NCI-H1105 (cell line): ENCODE results near the gene NODAL.
A peak's percentile ranks its signal among the peaks of the same experiment; 100 is the strongest.
"Not testable (repeated sequence)": the region's sequence is repeated elsewhere in the genome, so short reads cannot be mapped to it uniquely, and the experiment has no call there.

Experiments used
- DNase-seq: peaks from one replicate; lab custom pipeline; 2025; lab: John Stamatoyannopoulos, UW

The NODAL gene

DNA sequence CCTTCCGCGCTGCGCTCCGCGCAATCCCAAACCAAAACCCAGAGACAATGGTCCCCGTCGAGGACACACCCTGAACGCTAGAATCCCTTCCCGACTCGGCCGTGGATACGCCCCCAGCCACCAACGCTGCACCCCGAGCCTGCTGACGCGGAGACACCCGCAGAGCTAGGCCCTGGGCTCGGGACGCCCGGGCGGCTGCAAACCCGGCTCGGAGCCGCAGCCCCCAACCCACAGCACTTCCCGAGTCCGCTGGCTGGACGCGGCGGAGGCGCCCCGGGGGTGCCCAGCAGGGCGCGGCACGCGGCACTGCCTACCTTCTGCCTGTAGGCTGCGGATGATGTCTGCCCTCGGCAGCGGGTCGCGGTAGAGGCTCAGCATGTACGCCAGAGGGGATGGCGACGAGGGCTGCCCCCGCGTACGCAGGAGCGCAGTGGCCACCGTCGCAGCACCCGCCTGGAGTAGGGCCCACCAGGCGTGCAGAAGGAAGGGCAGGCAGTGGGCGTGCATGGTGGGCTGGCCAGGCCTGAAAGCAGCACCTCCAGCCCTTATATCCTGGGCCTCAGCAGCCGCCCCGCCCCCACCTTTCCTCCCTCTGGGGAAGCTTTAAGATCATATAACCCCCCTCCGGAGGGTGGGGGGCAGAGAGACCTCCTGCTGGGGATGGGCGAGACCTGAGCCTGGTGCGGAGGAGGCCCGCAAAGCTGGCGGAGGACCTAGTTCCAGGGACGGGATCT lies at the start of gene NODAL:
TSS of gene NODAL (minus strand) at position 521 of the 734 bp plus-strand sequence. CDS start at position 507, 14 bp downstream.
- no peak for DNase-seq

- no peak for DNase-seq
Observed at GRCh38 chr10:70490142-70490541, 48.7 kb upstream of the NODAL start.

GRCh38 chr10:70487824-70488223 lies 46.3 kb upstream of the NODAL start:
- DNase-seq, result no peak

GRCh38 chr10:70483872-70484271 lies 42.4 kb upstream of the NODAL start:
- not testable (repeated sequence) for DNase-seq

DNA sequence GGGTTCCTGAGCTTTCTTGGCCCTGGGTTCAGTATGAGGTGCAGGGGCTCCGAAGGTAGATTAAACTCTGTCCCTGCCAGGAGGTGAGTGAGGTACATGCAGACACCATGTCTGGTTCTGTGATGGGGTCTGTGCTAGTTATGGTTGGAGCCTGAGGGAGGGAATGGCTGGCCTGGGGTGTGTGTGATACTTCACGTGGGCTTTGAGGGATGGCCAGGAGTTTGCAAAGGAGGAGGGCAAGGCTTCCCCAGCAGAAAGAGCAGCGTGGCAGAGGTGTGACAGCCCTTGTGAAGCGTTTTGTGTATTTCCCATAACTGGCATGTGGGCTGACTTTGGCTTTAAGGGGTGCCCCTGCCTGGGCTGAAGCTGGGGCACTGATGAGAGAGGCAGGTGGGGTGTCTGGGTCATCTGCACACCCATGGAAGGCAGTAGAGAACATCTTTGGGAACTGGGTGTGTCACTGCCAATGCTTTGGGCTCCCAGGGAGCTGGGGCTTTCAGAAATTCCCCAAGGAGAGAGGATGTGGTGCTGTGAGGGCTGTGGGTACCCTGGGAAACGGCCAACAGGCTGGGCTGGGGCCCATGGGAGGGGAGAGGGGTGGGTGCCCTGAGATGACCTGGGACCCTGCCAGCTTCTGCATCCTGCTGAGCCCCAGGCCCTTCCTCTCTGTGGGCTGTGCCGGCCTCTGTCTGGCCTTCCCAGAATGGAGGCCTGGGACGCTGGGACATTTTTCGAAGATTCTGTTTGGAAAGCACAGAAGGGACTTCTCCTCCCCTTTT lies 41.7 kb upstream of the NODAL start:
- no peak for DNase-seq

GRCh38 chr10:70481831-70482530 lies 40.5 kb upstream of the NODAL start:
- DNase-seq, result no peak

- no peak for DNase-seq
Observed at GRCh38 chr10:70481105-70481504, 39.6 kb upstream of the NODAL start.

DNA sequence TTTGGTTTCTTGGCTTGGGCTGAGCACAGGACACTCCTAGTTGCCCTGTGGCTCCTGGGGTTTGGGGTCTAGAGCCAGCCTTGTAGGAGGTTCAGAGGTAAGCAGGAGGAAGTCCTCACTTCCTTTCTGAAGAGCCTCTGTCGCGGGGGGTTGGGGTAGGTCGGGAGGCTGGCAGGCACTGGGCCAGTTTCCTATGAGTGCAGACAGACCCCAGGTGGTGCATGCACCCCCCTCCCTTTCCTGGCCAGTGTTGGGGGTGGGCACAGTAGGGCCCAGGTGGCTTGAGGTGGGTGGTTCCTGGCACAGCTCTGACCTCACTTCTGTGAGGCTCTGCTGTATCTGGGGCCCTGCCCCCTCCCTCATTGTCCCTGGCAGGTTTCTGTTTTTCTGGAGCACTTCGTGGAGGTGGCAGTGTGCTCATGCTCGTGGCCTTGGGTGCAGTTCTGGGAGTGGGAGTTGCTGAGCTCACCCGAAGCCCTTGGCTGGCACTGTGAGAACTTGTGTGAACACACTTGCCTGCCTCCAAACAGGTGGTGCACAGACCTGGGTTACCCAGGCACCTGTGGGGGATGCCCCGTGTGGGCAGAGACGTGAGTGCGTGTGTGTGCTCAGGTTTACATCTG lies 38.9 kb upstream of the NODAL start:
- DNase-seq, result no peak

DNA sequence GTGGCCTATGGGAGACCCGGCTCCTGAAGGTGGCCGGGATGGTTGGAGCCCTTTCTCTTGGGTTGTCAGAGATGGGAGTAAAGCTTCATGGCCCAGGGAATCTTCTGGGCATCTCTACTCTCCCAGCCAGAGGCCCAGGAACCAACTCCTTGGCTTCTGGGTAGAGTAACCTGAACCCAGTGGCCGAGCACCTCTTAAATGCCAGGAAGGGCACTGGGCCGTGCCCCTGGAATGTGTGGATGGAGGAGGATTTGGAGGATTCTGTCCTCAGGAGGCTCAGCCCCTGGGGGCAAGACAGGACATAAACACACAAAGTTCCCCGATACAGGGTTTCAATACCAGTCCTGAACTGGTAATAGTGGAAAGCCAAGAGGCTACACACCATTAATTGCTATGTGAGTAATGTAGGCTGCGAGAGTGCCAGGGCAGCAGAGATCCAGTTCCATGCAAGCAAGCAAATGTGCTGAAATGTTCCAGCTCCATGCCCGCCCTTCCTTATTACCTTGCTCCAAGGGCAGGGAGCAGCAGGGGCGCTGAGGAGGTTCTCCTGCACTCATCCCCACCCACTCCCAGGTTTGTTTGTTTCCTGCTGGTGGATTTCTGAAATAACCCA lies 38.3 kb upstream of the NODAL start:
- DNase-seq, result no peak

DNA sequence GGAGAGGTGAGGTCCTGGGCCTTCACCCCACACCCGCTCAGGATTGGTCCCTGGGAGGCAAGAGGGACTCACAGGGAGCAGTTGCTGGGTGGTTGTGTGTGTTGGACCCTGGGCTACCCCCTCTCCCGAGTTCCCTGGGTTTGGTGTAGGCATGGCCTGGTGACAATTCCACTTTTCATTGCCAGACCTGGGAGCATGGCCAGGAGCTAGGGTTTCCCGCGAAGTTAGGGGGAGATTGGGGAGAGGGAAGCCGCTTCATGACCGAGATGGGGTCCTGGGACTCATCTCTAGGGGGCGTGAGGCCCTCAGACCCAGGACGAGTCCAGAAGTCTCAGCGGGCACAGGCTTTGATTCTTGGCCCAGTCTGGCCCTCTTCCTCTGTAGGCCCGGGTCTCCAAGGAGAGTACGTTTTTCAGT lies 37.7 kb upstream of the NODAL start:
- no peak for DNase-seq

DNA sequence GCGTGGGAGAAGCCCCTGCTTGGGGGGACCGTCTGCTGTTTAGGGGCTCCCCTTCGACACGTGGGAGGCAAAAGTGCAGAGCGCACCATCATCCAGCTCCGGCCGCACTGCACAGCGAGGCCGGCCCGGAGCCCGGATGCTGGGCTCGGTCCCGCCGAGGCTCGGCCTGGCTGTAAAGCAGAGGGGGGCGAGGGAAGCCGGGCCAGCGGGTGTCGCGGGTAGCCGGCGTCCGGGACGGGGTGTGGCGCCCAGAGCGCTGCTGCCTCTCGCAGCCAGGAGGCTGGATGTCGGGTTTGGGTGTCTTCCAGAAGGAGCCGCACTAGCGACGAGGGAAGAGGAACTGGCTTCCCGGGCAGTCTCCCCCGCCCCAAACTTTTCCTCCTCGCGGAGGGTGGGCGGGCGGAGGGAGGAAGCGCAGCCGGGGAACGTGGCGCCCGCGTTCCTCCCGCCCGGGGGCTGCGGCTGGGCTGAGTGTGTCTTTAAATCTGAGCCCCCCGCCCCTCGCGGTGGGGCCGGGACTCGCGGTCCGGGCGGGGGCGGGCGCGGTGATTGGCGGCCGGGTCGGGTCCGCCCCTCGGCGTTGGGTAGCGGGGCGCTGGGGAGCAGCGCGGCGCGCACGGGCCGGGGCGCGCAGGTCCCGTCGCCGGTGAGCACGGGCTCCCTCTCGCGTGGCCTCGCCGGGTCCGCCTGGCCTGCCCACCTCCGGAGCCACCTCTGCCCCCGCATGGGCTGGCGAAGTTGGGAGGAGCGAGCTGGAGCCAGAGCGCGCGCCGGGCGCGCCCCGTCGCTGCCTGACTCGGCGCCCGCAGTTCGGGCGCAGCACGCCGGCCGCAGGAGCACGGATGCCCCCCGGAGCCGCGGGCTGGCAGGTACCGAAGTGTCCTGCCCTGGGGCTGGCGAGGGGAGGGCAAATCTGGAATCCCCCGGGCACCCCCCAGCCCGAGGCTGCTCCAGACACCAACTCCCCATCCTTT lies 37.0 kb upstream of the NODAL start, which contains the start of gene PALD1:
TSS of gene PALD1 (plus strand) at position 577 of the 974 bp plus-strand sequence. CDS start 47,185 bp downstream, outside the sequence.
- peak; percentile 5 for DNase-seq

- DNase-seq, result no peak
Observed at GRCh38 chr10:70477661-70478162, 36.2 kb upstream of the NODAL start.

DNA sequence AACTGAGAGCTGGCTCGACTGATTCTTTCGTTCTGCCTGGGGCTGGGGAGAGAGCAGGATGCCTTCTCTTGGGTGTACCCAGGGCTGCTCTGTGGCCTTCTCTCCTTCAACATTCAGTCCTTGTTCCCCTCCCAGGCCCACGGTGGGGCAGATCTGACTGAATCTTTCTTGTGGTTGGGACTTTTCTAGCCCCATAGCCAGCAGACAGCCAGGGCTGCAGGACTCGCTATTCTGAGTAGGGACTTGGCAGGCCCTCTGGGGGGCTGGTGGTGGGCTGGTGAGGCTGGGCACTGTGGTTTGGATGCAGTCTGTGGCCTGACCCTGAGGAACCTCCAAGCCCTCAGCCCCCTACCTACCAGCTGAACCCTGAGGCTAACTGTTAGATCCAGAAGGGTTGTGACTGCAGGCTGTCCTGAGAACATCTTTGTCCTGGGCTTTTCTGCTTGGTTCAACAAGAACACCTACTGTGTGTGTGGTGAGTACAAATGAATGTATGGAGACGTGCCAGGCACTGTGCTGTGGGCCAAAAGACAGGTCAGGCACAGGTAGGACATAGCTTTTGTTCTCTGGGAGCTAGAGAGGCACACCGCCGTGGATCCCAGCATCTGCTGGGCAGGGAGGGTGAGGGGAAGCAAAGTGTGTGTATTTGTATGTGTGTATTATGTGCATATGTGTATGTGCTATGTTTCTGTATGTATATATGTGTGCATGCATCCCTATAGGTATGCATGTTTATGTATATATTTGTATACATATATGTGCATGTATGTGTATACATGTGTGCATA lies 35.0 kb upstream of the NODAL start:
- no peak for DNase-seq

- DNase-seq, result no peak
Observed at GRCh38 chr10:70475661-70476060, 34.2 kb upstream of the NODAL start.

DNA sequence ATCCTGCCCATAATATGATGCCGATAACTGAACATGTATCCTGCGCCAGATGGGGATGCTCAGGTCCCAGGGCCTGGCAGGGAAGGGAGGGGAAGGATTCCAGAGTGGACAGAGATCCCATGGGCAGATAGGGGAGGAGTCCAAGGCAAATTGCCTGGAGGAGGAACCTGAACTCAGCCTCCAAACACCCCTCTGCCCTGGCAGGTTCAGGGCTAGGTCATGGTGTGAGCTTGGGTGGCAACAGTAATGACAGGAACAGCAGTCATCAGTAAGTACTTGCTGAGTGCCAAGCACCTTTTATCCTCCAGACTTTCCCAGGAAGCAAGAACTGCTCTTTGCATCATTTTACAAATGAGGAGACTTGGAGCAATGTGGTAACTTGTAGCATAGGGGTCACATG lies 33.3 kb upstream of the NODAL start:
- no peak for DNase-seq

DNA sequence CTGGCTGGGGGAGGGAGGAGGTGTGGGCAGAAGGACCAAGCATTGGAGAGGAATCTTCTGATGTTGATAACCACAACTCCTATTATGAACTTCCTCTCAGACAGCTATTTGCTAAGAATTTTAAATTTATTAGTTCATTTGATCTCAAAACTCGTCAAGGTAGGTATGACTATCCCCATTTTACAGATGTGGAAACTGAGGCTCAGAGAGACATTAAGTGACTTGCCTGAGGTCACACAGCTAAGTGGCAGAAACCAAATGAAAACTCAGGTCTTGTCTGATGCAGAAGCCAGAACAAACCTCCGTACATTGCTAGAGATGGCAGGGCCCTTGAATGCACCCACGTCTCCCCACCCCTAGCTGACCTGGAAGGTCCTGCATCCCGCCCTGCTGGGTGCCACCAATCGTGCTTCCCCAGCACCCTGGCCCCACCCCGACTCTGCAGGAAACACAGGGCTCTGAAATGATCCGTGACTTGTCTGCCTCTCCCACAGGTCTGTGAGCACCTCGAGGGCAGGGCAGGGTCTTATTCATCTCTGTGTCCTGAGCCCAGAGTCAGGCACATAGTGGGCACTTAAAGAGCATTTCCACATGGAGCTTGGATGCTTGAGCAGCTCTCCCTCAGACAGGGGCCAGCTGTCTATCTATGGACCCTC lies 31.4 kb upstream of the NODAL start:
- DNase-seq, result no peak

GRCh38 chr10:70466951-70467350 lies 25.5 kb upstream of the NODAL start:
- no peak for DNase-seq

DNA sequence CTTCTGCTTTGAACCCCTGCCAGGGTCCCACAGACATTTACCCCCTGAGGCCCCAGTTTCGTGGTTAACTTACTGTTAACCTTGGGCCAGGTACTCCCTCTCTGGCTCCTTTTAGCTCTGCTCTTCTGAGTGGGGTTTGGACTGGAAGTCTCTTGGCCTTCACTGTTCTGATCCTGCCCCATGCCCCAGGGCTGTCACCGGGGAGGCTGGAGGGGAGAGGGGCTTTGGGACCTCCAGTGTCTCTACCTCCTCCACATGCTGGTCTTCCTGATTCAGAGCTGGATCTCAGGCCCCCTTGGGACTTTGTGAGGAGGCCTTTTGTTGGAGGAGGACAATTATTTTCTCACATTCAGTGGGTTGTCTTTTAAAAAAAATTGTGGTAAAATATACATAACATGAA lies 24.4 kb upstream of the NODAL start:
- DNase-seq, result no peak

DNA sequence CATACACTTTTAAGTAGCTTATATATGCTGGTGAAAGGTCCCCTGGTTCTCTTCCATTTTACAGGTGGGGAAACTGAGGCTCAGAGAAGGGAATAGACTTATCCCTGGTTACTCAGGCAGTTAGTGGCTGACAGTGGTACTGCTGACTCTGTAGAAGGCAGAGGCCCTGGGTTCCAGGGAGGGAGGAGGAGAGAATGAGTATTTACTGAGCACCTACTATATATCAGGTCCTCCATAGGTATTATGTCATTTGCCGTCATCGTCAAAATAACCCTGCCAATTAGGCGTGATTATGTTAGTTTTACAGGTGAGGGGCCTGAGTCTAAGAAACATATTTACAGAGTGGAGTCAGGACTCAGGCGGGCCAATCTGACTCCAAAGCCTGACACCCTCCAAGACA lies 23.8 kb upstream of the NODAL start:
- DNase-seq, result no peak
